ENCODE results near the gene PDE7B.

The PDE7B gene

GRCh38 chr6:136115941-136116340, 264.4 kb downstream of the PDE7B start:
- no peak overlapping the region for H3K4me3 ChIP-seq (ENCODE audit: low read depth, low read length)
- no peak for TF ChIP-seq CTCF (IDR thresholded peaks at IDR 0.05; ENCODE audit: control insufficient read depth, extremely low read depth, insufficient read depth)
- DNase-seq (ENCODE audit: low read depth) = no peak

GRCh38 chr6:136117081-136117480, 265.6 kb downstream of the PDE7B start:
- DNase-seq (ENCODE audit: low read depth) = no peak
- no peak for TF ChIP-seq CTCF (IDR thresholded peaks at IDR 0.05; ENCODE audit: control insufficient read depth, extremely low read depth, insufficient read depth)
- no peak overlapping the region for H3K4me3 ChIP-seq (ENCODE audit: low read depth, low read length)

- no peak overlapping the region for H3K4me3 ChIP-seq (ENCODE audit: low read depth, low read length)
- TF ChIP-seq CTCF (IDR thresholded peaks at IDR 0.05; ENCODE audit: control insufficient read depth, extremely low read depth, insufficient read depth) = no peak
- DNase-seq (ENCODE audit: low read depth) = no peak
These were observed 267.3 kb downstream of the PDE7B start for GRCh38 chr6:136118787-136119186.

- no peak overlapping the region for H3K4me3 ChIP-seq (ENCODE audit: low read depth, low read length)
- TF ChIP-seq CTCF (IDR thresholded peaks at IDR 0.05; ENCODE audit: control insufficient read depth, extremely low read depth, insufficient read depth) = no peak
- peak; percentile 27 for DNase-seq (ENCODE audit: low read depth)
These were observed 272.0 kb downstream of the PDE7B start for GRCh38 chr6:136123468-136123867.

- no peak for TF ChIP-seq CTCF (IDR thresholded peaks at IDR 0.05; ENCODE audit: control insufficient read depth, extremely low read depth, insufficient read depth)
- DNase-seq (ENCODE audit: low read depth) = no peak
These were observed 274.1 kb downstream of the PDE7B start for GRCh38 chr6:136125585-136125984.

GRCh38 chr6:136127873-136128272, 276.4 kb downstream of the PDE7B start:
- no peak overlapping the region for H3K4me3 ChIP-seq (ENCODE audit: low read depth, low read length)
- DNase-seq (ENCODE audit: low read depth) = no peak
- TF ChIP-seq CTCF (IDR thresholded peaks at IDR 0.05; ENCODE audit: control insufficient read depth, extremely low read depth, insufficient read depth) = no peak

More at GRCh38 chr6:136125585-136125984, 274.1 kb downstream of the PDE7B start:
- H3K4me3 ChIP-seq (ENCODE audit: low read depth, low read length) = no peak overlapping the region

- no peak overlapping the region for H3K4me3 ChIP-seq (ENCODE audit: low read depth, low read length)
- TF ChIP-seq CTCF (IDR thresholded peaks at IDR 0.05; ENCODE audit: control insufficient read depth, extremely low read depth, insufficient read depth) = no peak
- peak; percentile 18 for DNase-seq (ENCODE audit: low read depth)
These were observed 277.9 kb downstream of the PDE7B start for GRCh38 chr6:136129365-136129764.
